Measurements from ENCODE around the gene RABEP2. TPM values are rescaled to one million over a fixed set of nuclear protein-coding genes. Genes with fewer than 3 reads are reported as not detected.

The RABEP2 gene, protein sequence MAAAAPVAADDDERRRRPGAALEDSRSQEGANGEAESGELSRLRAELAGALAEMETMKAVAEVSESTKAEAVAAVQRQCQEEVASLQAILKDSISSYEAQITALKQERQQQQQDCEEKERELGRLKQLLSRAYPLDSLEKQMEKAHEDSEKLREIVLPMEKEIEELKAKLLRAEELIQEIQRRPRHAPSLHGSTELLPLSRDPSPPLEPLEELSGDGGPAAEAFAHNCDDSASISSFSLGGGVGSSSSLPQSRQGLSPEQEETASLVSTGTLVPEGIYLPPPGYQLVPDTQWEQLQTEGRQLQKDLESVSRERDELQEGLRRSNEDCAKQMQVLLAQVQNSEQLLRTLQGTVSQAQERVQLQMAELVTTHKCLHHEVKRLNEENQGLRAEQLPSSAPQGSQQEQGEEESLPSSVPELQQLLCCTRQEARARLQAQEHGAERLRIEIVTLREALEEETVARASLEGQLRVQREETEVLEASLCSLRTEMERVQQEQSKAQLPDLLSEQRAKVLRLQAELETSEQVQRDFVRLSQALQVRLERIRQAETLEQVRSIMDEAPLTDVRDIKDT
- 14.4 and 17.5 TPM in 2 replicates for total RNA-seq (2021)
- long read RNA-seq, partial matches to known transcripts = 1 of 12 reads
- long read RNA-seq, other reads (novel, unspliced or antisense) = 10 of 12 reads

GRCh38 chr16:28924762-28925385 is at the start of gene RABEP2:
TSS of gene RABEP2 (minus strand) at chr16:28925238. CDS start at chr16:28925163, 75 bp downstream.
- Histone ChIP-seq H2BK20ac (ENCODE audit: low read depth, low read length, poor library complexity, severe bottlenecking) (no peak within 1 kb of the TSS), H3K9ac (ENCODE audit: extremely low read depth, insufficient read length, low read length) (peak within 1 kb of the TSS; percentile 90), H3K23ac (ENCODE audit: insufficient read length, low read depth, low read length) (no peak within 1 kb of the TSS), H3K14ac (ENCODE audit: insufficient read depth, low read length) (peak within 1 kb of the TSS; percentile 98), H3K4ac (ENCODE audit: low read depth, low read length) (no peak within 1 kb of the TSS), H3K27me3 (ENCODE audit: insufficient read depth, low read length) (no peaks in the 10 kb centered on the region), H3K27ac (ENCODE audit: insufficient read length, low read depth, low read length) (peak within 1 kb of the TSS; percentile 92), H3T11ph (ENCODE audit: low read length) (no peak within 1 kb of the TSS), H3K56ac (ENCODE audit: insufficient read length, low read depth, low read length) (peak within 1 kb of the TSS; percentile 79), H4K5ac (ENCODE audit: insufficient read length, low read depth, low read length) (peak within 1 kb of the TSS; percentile 70), H3K79me1 (ENCODE audit: insufficient read depth, low read depth, low read length, poor library complexity, severe bottlenecking) (no peaks in the 10 kb centered on the region), H3K9me3 (ENCODE audit: control insufficient read depth, low read depth, low read length) (no peaks in the 10 kb centered on the region), H3K4me2 (ENCODE audit: insufficient read depth, insufficient read length, low read length) (peak within 1 kb of the TSS; percentile 100), H3K4me1 (ENCODE audit: insufficient read depth, low read length) (no peaks in the 10 kb centered on the region), H2AFZ (ENCODE audit: low read length) (peak within 1 kb of the TSS; percentile 75), H2BK5ac (ENCODE audit: insufficient read length, low read length) (no peak within 1 kb of the TSS), H2BK12ac (ENCODE audit: insufficient read length, low read depth, low read length) (no peak within 1 kb of the TSS), H3K23me2 (ENCODE audit: insufficient read length, low read depth, low read length, poor library complexity, severe bottlenecking) (peaks cover 12% of the 10 kb centered on the region), H2BK15ac (ENCODE audit: low read depth, low read length) (no peak within 1 kb of the TSS), H4K8ac (replicated peaks; ENCODE audit: insufficient read length, low read depth, low read length) (no peak within 1 kb of the TSS), H4K91ac (ENCODE audit: insufficient read length, low read depth, low read length) (no peak within 1 kb of the TSS), H3K79me2 (ENCODE audit: insufficient read depth, low read length) (no peaks in the 10 kb centered on the region), H2AK5ac (ENCODE audit: insufficient read length, low read length) (no peak within 1 kb of the TSS), H3K18ac (ENCODE audit: insufficient read length, low read depth, low read length) (peak within 1 kb of the TSS; percentile 96), H2BK120ac (ENCODE audit: low read depth, low read length, poor library complexity, severe bottlenecking) (no peak within 1 kb of the TSS), H4K20me1 (ENCODE audit: control insufficient read depth, insufficient read depth, insufficient read length) (no peaks in the 10 kb centered on the region)
- no peak; the same call in 2 of the 3 replicates for TF ChIP-seq CTCF (conservative IDR thresholded peaks at IDR 0.05)
- H3K27ac Mint-ChIP-seq = peak within 1 kb of the TSS; percentile 98 to 99 (median 98)
- no CpG with 5 or more reads among the region's 66 CpGs for WGBS (ENCODE audit: extremely low coverage, insufficient read length, low lambda C conversion rate)
- DNase-seq = peak; percentile 100
- H3K4me1 Mint-ChIP-seq = peaks cover 11 to 15% of the 10 kb centered on the region in 2 experiments
- H3K27me3 Mint-ChIP-seq (ENCODE audit: low read depth) = no peaks in the 10 kb centered on the region
- no peaks in the 10 kb centered on the region for H3K9me3 Mint-ChIP-seq
- H3K4me3 Mint-ChIP-seq = peak within 1 kb of the TSS; percentile 91 to 96
- peaks cover 0 to 5% (median 5%) of the 10 kb centered on the region in 3 experiments; a peak in 6 of 7 replicates for H3K36me3 Mint-ChIP-seq (ENCODE audit: insufficient read depth in 1 of 3, low read depth in 3 of 3)
